GM12865 (cell line): ENCODE results near the gene PRRX1.

Source experiments
- DNase-seq: peaks from one replicate; pipeline ENCODE4 v3.0.0; 2010; ENCODE audit warnings: low read depth
- H3K4me3 ChIP-seq: 2 replicates; pipeline ENCODE4 v1.5.1; 2011; ENCODE audit warnings: mild to moderate bottlenecking, low read depth, low read length, control low read depth
- TF ChIP-seq, protein P1 (sequence below): IDR thresholded peaks from 2 replicates; pipeline ENCODE4 v1.5.1; 2011; ENCODE audit warnings: low read length, control low read depth, low read depth, inconsistent platforms; ENCODE audit not compliant: insufficient read depth; ENCODE audit errors: missing control alignments

Gene PRRX1

DNA sequence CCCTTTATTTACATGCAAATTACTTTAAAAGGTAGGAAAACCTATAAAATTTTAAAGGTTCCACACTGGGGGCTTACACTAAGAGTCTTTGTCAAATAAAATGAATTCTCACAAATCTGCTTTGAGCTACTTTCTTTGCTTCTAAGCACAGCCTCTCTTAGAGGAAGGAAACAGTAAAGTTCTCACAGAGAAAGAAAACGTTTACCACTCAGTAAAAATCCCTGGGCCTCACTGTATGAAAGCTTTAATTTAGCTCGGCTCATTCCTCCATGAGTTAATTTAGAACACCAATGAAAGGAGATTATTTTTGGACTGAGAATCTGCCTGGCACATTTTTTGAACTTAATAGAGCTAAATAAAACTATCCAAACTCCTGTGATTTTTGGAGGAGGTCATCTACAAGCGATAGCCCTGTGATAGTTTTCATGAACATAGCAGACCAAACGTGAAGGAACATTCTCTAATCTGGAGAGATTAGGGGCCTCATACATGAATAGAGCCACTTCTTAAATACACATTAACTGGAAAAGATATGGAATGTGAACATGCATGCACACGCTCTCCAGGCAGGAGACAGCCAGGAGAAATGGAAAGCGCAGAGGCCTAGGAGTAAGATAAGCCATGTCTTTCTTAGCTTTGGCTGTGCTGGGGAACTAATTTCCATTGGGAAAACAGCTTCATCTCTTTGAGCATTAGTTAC lies 32.8 kb downstream of the PRRX1 start:
- no peak overlapping the region for H3K4me3 ChIP-seq
- DNase-seq = no peak
- TF ChIP-seq, protein P1, sequence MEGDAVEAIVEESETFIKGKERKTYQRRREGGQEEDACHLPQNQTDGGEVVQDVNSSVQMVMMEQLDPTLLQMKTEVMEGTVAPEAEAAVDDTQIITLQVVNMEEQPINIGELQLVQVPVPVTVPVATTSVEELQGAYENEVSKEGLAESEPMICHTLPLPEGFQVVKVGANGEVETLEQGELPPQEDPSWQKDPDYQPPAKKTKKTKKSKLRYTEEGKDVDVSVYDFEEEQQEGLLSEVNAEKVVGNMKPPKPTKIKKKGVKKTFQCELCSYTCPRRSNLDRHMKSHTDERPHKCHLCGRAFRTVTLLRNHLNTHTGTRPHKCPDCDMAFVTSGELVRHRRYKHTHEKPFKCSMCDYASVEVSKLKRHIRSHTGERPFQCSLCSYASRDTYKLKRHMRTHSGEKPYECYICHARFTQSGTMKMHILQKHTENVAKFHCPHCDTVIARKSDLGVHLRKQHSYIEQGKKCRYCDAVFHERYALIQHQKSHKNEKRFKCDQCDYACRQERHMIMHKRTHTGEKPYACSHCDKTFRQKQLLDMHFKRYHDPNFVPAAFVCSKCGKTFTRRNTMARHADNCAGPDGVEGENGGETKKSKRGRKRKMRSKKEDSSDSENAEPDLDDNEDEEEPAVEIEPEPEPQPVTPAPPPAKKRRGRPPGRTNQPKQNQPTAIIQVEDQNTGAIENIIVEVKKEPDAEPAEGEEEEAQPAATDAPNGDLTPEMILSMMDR = no peak

DNA sequence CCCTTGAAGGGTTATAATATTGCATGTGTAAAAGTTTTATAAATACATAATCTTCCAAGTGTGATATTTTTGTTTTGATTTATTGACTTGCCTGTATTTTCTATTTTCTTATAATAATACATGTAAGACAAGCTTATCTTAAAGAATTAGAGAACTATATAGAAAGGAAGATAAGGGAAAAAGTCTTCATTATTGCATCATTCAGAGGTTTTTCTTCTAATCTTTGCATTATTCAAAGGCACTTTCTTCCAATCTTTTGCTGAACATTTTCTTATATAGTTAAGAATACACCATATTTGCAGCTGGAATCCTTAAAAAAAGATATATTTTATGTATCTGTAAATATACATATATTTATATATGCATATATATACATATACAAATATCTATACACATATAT lies 33.4 kb downstream of the PRRX1 start:
- no peak for DNase-seq
- TF ChIP-seq, protein P1 = no peak
- H3K4me3 ChIP-seq = no peak overlapping the region

- TF ChIP-seq, protein P1 = no peak
- H3K4me3 ChIP-seq = no peak overlapping the region
- DNase-seq = no peak
Measured at GRCh38 chr1:170698301-170699275, 34.7 kb downstream of the PRRX1 start.

- TF ChIP-seq, protein P1 = no peak
- no peak overlapping the region for H3K4me3 ChIP-seq
- no peak for DNase-seq
Measured at GRCh38 chr1:170699696-170700095, 35.8 kb downstream of the PRRX1 start.

DNA sequence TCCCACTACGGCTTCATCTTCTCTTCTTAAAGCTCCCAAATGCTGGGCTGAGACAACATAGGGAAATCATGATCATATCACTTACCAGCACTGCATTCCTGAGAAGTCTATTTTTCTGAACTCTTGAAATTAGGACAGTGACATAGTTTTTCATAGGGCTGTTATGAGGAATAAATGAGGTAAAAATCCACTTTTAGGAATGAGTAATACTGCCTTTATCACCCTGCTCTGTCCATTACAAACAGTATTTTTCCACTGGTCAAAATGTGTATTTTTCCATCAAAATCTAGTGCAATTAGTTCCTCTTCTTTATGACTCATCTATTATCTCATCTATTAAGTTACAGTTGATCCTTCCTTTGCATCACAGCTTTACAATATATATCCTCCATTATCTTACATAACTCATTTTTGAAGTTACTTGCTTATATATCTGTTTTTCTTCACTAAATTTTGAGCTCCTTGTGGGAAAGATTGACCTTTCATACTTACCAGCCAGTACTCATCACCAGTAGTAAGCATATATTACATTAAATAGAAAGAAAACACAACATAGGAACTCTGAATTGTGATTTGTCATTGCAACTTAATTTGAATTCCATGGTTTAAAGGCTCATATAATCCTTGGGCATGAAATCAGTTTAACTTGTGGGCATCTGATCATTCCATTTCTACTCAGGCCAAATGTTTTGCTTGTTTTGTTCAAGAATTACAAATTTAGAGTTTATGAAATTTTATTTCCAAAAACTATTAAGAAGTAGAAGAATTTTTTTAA lies 37.1 kb downstream of the PRRX1 start:
- no peak for DNase-seq
- H3K4me3 ChIP-seq = no peak overlapping the region
- TF ChIP-seq, protein P1 = no peak

- no peak for DNase-seq
- TF ChIP-seq, protein P1 = no peak
- H3K4me3 ChIP-seq = no peak overlapping the region
Measured at GRCh38 chr1:170701962-170702361, 38.0 kb downstream of the PRRX1 start.
